Keratinocyte (primary cell): Measurements from ENCODE around the gene DCLK1. TPM values are rescaled to one million over a fixed set of nuclear protein-coding genes. Genes with fewer than 3 reads are reported as not detected.

Experiments
- DNase-seq: peaks from one replicate; pipeline ENCODE4 v3.0.0-alpha.2; 2011; ENCODE audit warnings: low read depth, missing footprints, low spot score
- FAIRE-seq: peaks from 2 replicates; lab custom pipeline; 2011; peaks lifted over from hg19 to GRCh38; lab: Jason Lieb, UNC
- H2AFZ ChIP-seq: 2 replicates; pipeline ENCODE4 v1.6.0; 2012; ENCODE audit warnings: low read length, control low read depth, inconsistent platforms; ENCODE audit not compliant: control insufficient read depth
- H3K27ac ChIP-seq: 2 replicates; pipeline ENCODE4 v1.5.1; 2011; ENCODE audit warnings: low read length; ENCODE audit not compliant: control insufficient read depth, insufficient read depth
- H3K27me3 ChIP-seq: 3 replicates; pipeline ENCODE4 v1.6.0; 2011; ENCODE audit warnings: low read length; ENCODE audit not compliant: control insufficient read depth, insufficient read depth; ENCODE audit errors: extremely low read depth
- H3K36me3 ChIP-seq, 2 experiments: 2 replicates in 1 of 2; 3 replicates in 1 of 2; pipeline ENCODE4 v1.5.1; 2011; ENCODE audit warnings: low read length in 2 of 2, mild to moderate bottlenecking in 1 of 2; ENCODE audit not compliant: control insufficient read depth in 2 of 2, insufficient read depth in 2 of 2; ENCODE audit errors: extremely low read depth in 1 of 2
- H3K4me1 ChIP-seq: 3 replicates; pipeline ENCODE4 v1.5.1; 2011; ENCODE audit warnings: low read length; ENCODE audit not compliant: control insufficient read depth, insufficient read depth; ENCODE audit errors: extremely low read depth
- H3K4me2 ChIP-seq: 3 replicates; pipeline ENCODE4 v1.6.0; 2011; ENCODE audit warnings: low read depth, low read length; ENCODE audit not compliant: control insufficient read depth, insufficient read depth; ENCODE audit errors: extremely low read depth
- H3K4me3 ChIP-seq, 3 experiments: fragments of 200-600 bp in 1 of 3; sonication (generic) in 1 of 3; 2 replicates in 2 of 3; 3 replicates in 1 of 3; pipeline ENCODE4 v1.5.1; 2011 to 2016; ENCODE audit warnings: low read length in 3 of 3, mild to moderate bottlenecking in 3 of 3, control low read depth in 2 of 3, inconsistent platforms in 1 of 3, low read depth in 1 of 3, mixed read lengths in 1 of 3, mixed run types in 1 of 3, moderate library complexity in 1 of 3; ENCODE audit not compliant: control insufficient read depth in 2 of 3, insufficient read depth in 2 of 3; ENCODE audit errors: extremely low read depth in 1 of 3
- H3K79me2 ChIP-seq: 2 replicates; pipeline ENCODE4 v1.6.0; 2012; ENCODE audit warnings: low read length; ENCODE audit not compliant: control insufficient read depth, insufficient read depth
- H3K9ac ChIP-seq: 3 replicates; pipeline ENCODE4 v1.6.0; 2011; ENCODE audit warnings: low read length; ENCODE audit not compliant: control insufficient read depth, insufficient read depth; ENCODE audit errors: extremely low read depth
- H3K9me1 ChIP-seq: 3 replicates; pipeline ENCODE4 v1.6.0; 2011; ENCODE audit warnings: low read length; ENCODE audit not compliant: control insufficient read depth, insufficient read depth; ENCODE audit errors: extremely low read depth
- H3K9me3 ChIP-seq: 2 replicates; pipeline ENCODE4 v1.5.1; 2012; ENCODE audit warnings: low read depth, low read length; ENCODE audit not compliant: control insufficient read depth
- H4K20me1 ChIP-seq: 3 replicates; pipeline ENCODE4 v1.6.0; 2011; ENCODE audit warnings: low read length; ENCODE audit not compliant: control insufficient read depth, insufficient read depth; ENCODE audit errors: extremely low read depth
- CTCF ChIP-seq, 3 experiments: IDR thresholded peaks in 1 of 3; conservative IDR thresholded peaks in 1 of 3; optimal IDR thresholded peaks in 1 of 3; 2 replicates in 2 of 3; 3 replicates in 1 of 3; pipeline versions ENCODE3 to v1.5.1; 2011; ENCODE audit warnings: low read length in 3 of 3, mild to moderate bottlenecking in 3 of 3, moderate library complexity in 2 of 3, control low read depth in 1 of 3, inconsistent platforms in 1 of 3; ENCODE audit not compliant: insufficient read depth in 2 of 3; ENCODE audit errors: extremely low read depth in 1 of 3
- EZH2 ChIP-seq: IDR thresholded peaks from one replicate; pipeline ENCODE4 v1.6.1; 2012; ENCODE audit warnings: inconsistent platforms, mild to moderate bottlenecking, low read length, moderate library complexity
- dilution Hi-C: fragments of 300-500 bp; cut with MboI; formaldehyde crosslinking; loops from one replicate; pipeline ENCODE4 v1.7.0; 2020; ENCODE audit warnings: low sequenced_read_pairs; ENCODE audit not compliant: extremely low pct_ligation_motif_present
- polyA plus RNA-seq, 5 experiments: library from polyadenylated mRNA; depleted of rRNA in 3 of 5; stranded (reverse) in 3 of 5; stranded (forward) in 1 of 5; unstranded in 1 of 5; fragments of >200 nt; gene quantifications; 1 replicate in 1 of 5; 2 replicates in 3 of 5; 3 replicates in 1 of 5; pipeline versions ENCODE4 v1.2.1 to v1.2.3, GENCODE V29; 2011 to 2012; ENCODE audit warnings: missing spikeins in 2 of 5, low read depth in 1 of 5, low replicate concordance in 1 of 5

The DCLK1 gene
- polyA plus RNA-seq, 1 donor (not counting 4 experiments of a cell fraction or from before 2014, with no cell fraction given) = 0.04 TPM

DNA sequence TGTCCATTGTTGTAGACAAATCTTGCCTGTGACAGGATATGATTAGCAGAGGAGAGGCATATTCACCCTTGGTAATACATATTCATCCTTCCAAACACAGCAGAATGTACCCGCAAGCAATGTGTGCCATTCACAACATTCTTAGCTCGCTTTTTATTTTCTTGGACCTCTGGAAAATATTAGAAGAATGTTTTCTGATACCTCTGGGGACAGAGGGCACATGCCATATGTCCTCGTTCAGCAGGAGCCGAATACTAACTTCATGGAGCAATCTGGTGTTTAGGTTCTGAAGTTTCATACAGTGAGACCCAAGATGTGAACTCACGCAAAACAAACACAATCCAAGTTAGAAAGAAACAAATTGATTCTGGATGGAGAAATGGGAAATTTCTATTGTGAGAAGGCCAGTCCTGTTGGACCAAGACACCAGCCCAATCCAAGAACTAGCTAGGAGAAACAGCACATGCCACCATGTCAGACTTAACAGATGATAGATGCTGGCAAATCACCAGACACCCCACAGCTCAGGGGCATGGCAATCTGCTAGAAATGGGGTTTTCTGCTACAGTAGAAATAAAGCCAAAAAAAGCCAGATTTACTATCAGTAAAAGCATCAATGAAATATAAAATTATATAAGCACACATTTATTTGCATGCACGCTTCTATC lies 297.4 kb downstream of the DCLK1 start:
- DNase-seq (no peak), FAIRE-seq (no peak)
- no peak overlapping the region for H2AFZ ChIP-seq
- H3K9me1 ChIP-seq = no peaks in the 10 kb centered on the region
- no peak overlapping the region for H3K4me2 ChIP-seq
- no peak for TF ChIP-seq CTCF (optimal IDR thresholded peaks at IDR 0.05 in 1 of 3, IDR thresholded peaks at IDR 0.05 in 1 of 3, conservative IDR thresholded peaks at IDR 0.05 in 1 of 3; ENCODE audit: extremely low read depth in 1 of 3, insufficient read depth in 2 of 3, low read length in 3 of 3)
- no peak for TF ChIP-seq EZH2
- dilution Hi-C loops = no loop called here
- H3K79me2 ChIP-seq = no peaks in the 10 kb centered on the region
- no peak overlapping the region for H3K9ac ChIP-seq
- no peak overlapping the region for H3K27ac ChIP-seq
- H3K9me3 ChIP-seq = no peaks in the 10 kb centered on the region
- no peaks in the 10 kb centered on the region for H4K20me1 ChIP-seq
- no peaks in the 10 kb centered on the region for H3K4me1 ChIP-seq
- H3K27me3 ChIP-seq = no peaks in the 10 kb centered on the region
- H3K4me3 ChIP-seq = no peak overlapping the region
- H3K36me3 ChIP-seq = no peaks in the 10 kb centered on the region

DNA sequence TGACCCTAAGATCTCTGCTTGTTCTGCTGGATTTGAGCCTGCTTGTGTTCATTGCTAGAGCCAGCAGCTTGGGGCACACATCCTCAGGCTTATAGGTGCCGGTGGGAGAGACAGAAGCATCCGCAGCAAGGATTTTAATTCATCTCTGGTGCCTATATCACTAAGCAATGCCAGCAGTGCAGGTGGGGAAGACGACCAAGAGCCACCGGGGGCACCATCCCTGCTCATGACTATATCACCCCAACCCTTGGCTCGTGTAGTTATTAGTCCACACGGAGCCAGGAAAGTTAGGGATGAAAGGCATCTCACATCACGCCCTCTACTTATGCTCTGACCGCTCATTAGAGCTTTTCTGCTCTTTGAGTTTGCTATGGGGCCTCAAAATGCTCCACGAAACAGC lies 298.2 kb downstream of the DCLK1 start:
- FAIRE-seq = no peak

More for the DNA sequence above, 298.2 kb downstream of the DCLK1 start:
- Histone ChIP-seq H3K36me3 (no peaks in the 10 kb centered on the region), H3K27me3 (no peaks in the 10 kb centered on the region), H3K9me1 (no peaks in the 10 kb centered on the region), H3K79me2 (no peaks in the 10 kb centered on the region), H2AFZ (no peak overlapping the region), H4K20me1 (no peaks in the 10 kb centered on the region), H3K4me2 (no peak overlapping the region), H3K27ac (no peak overlapping the region), H3K4me1 (no peaks in the 10 kb centered on the region), H3K9ac (no peak overlapping the region), H3K4me3 (no peak overlapping the region), H3K9me3 (no peaks in the 10 kb centered on the region)
- dilution Hi-C loops = no loop called here
- TF ChIP-seq CTCF (optimal IDR thresholded peaks at IDR 0.05 in 1 of 3, IDR thresholded peaks at IDR 0.05 in 1 of 3, conservative IDR thresholded peaks at IDR 0.05 in 1 of 3; ENCODE audit: extremely low read depth in 1 of 3, insufficient read depth in 2 of 3, low read length in 3 of 3) (no peak), EZH2 (no peak)
- no peak for DNase-seq
